Esophagus (tissue), 2 donors: Measurements from ENCODE around the gene FBXL22. TPM values are rescaled to one million over a fixed set of nuclear protein-coding genes. Genes with fewer than 3 reads are reported as not detected.

Source experiments
- H3K27ac ChIP-seq, 2 donors: one replicate each; pipeline ENCODE4 v1.5.1; 2013; ENCODE audit warnings: low read depth in 2 of 2, mild to moderate bottlenecking in 2 of 2, inconsistent platforms in 1 of 2, low read length in 1 of 2, moderate library complexity in 1 of 2
- H3K27me3 ChIP-seq, 2 donors: one replicate each; pipeline ENCODE4 v1.6.1; 2013; ENCODE audit warnings: low read length in 2 of 2, control low read depth in 1 of 2, mild to moderate bottlenecking in 1 of 2; ENCODE audit not compliant: insufficient read depth in 2 of 2, control insufficient read depth in 1 of 2
- H3K36me3 ChIP-seq, 2 donors: one replicate each; pipeline ENCODE4 v1.6.1; 2013; ENCODE audit warnings: low read length in 1 of 2; ENCODE audit not compliant: control insufficient read depth in 2 of 2, insufficient read depth in 2 of 2
- H3K4me1 ChIP-seq, 2 donors: one replicate each; pipeline ENCODE4 v1.6.1; 2013; ENCODE audit warnings: low read length in 1 of 2; ENCODE audit not compliant: control insufficient read depth in 2 of 2, insufficient read depth in 2 of 2
- H3K4me3 ChIP-seq, 2 donors: one replicate each; pipeline ENCODE4 v1.5.1; 2013; ENCODE audit warnings: low read length in 2 of 2, mild to moderate bottlenecking in 2 of 2, low read depth in 1 of 2, moderate library complexity in 1 of 2
- H3K9me3 ChIP-seq, 2 donors: one replicate each; pipeline ENCODE4 v1.6.1; 2013; ENCODE audit warnings: mild to moderate bottlenecking in 2 of 2, low read depth in 1 of 2, low read length in 1 of 2, moderate library complexity in 1 of 2; ENCODE audit not compliant: control insufficient read depth in 2 of 2, insufficient read depth in 1 of 2
- WGBS, 2 donors: extraction: QIAGEN DNeasy Blood & Tissue Kit; methylation state at CpG; one replicate each; pipeline ENCODE4 v1.1.7; 2013; 5-methylcytosine and 5-hydroxymethylcytosine counted together
- polyA plus RNA-seq, 2 donors: library from polyadenylated mRNA; stranded (reverse); fragments of 200-250 nt; gene quantifications; one replicate each; pipeline ENCODE4 v1.2.3, GENCODE V29; 2013
- donor health status: healthy with polysubstance abuse.
- donor health status: Bipolar disorder and iron deficiency.

The FBXL22 gene
- polyA plus RNA-seq, 2 donors, result 2.8 to 4.5 TPM

GRCh38 chr15:63600001-63600615 lies 2.9 kb downstream of the FBXL22 start:
- H3K9me3 ChIP-seq, result no peaks in the 10 kb centered on the region
- no peaks in the 10 kb centered on the region for H3K36me3 ChIP-seq
- peak overlapping the region; percentile 84 to 92 for H3K27ac ChIP-seq
- peaks cover 0 to 4% of the 10 kb centered on the region in 2 donors for H3K4me1 ChIP-seq
- no peaks in the 10 kb centered on the region for H3K27me3 ChIP-seq
- peak overlapping the region; percentile 69 to 73 for H3K4me3 ChIP-seq
- WGBS, 2 donors, result 9 to 10% methylated on average over 26 of the region's 26 CpGs

- H3K36me3 ChIP-seq, result no peaks in the 10 kb centered on the region
Observed at GRCh38 chr15:63600616-63601025, 3.4 kb downstream of the FBXL22 start.

GRCh38 chr15:63601026-63601703 lies 4.0 kb downstream of the FBXL22 start:
- H3K27ac ChIP-seq, result peak overlapping the region; percentile 80 to 88
- peak overlapping the region; percentile 69 to 73 for H3K4me3 ChIP-seq
- peaks cover 0 to 2% of the 10 kb centered on the region in 2 donors for H3K4me1 ChIP-seq
- WGBS, 2 donors, result 0 to 1% methylated on average over 61 to 63 of the region's 63 CpGs
- no peaks in the 10 kb centered on the region for H3K36me3 ChIP-seq
- H3K27me3 ChIP-seq, result no peaks in the 10 kb centered on the region
- H3K9me3 ChIP-seq, result no peaks in the 10 kb centered on the region

More at GRCh38 chr15:63600616-63601025, 3.4 kb downstream of the FBXL22 start:
- peaks cover 0 to 2% of the 10 kb centered on the region in 2 donors for H3K4me1 ChIP-seq
- H3K27ac ChIP-seq, result peak overlapping the region; percentile 84 to 92
- H3K9me3 ChIP-seq, result no peaks in the 10 kb centered on the region
- 1% methylated on average over 49 to 60 of the region's 60 CpGs for WGBS, 2 donors
- H3K27me3 ChIP-seq, result no peaks in the 10 kb centered on the region
- peak overlapping the region; percentile 69 to 73 for H3K4me3 ChIP-seq

- WGBS, 2 donors, result 28 to 30% methylated on average over 9 of the region's 9 CpGs
- no peaks in the 10 kb centered on the region for H3K36me3 ChIP-seq
- peaks cover 0 to 2% of the 10 kb centered on the region in 2 donors for H3K4me1 ChIP-seq
- H3K4me3 ChIP-seq, result peak overlapping the region; percentile 69 to 73
- no peaks in the 10 kb centered on the region for H3K27me3 ChIP-seq
- H3K27ac ChIP-seq, result peak overlapping the region; percentile 80 to 88
- no peaks in the 10 kb centered on the region for H3K9me3 ChIP-seq
Observed at GRCh38 chr15:63601704-63602185, 4.6 kb downstream of the FBXL22 start.

GRCh38 chr15:63602595-63602994 lies 5.4 kb downstream of the FBXL22 start:
- peaks cover 0 to 2% of the 10 kb centered on the region in 2 donors for H3K4me1 ChIP-seq
- no peaks in the 10 kb centered on the region for H3K27me3 ChIP-seq
- 80 to 85% methylated on average over 3 of the region's 3 CpGs for whole genome bisulfite sequencing, 2 donors

GRCh38 chr15:63603516-63603915 lies 6.3 kb downstream of the FBXL22 start:
- H3K36me3 ChIP-seq, result peaks cover 0 to 7% of the 10 kb centered on the region in 2 donors
- H3K9me3 ChIP-seq, result no peaks in the 10 kb centered on the region
- H3K4me1 ChIP-seq, result peaks cover 0 to 2% of the 10 kb centered on the region in 2 donors
- H3K27ac ChIP-seq, result no peak overlapping the region
- WGBS, 2 donors, result 78 to 86% methylated on average over 4 of the region's 4 CpGs
- H3K4me3 ChIP-seq, result no peak overlapping the region
- no peaks in the 10 kb centered on the region for H3K27me3 ChIP-seq

More at GRCh38 chr15:63602595-63602994, 5.4 kb downstream of the FBXL22 start:
- Histone ChIP-seq H3K36me3 (peaks cover 0 to under 1% of the 10 kb centered on the region in 2 donors), H3K4me3 (no peak overlapping the region), H3K27ac (no peak overlapping the region), H3K9me3 (no peaks in the 10 kb centered on the region)

GRCh38 chr15:63604281-63604680 lies 7.1 kb downstream of the FBXL22 start:
- WGBS, 2 donors, result 92 to 95% methylated on average over 2 of the region's 2 CpGs
- Histone ChIP-seq H3K9me3 (no peaks in the 10 kb centered on the region), H3K27ac (no peak overlapping the region), H3K4me1 (peaks cover 0 to 2% of the 10 kb centered on the region in 2 donors), H3K4me3 (no peak overlapping the region), H3K36me3 (peaks cover 0 to 11% of the 10 kb centered on the region in 2 donors), H3K27me3 (no peaks in the 10 kb centered on the region)

GRCh38 chr15:63605036-63605435 lies 7.8 kb downstream of the FBXL22 start:
- peaks cover 0 to 2% of the 10 kb centered on the region in 2 donors for H3K4me1 ChIP-seq
- no peak overlapping the region for H3K27ac ChIP-seq
- no peaks in the 10 kb centered on the region for H3K9me3 ChIP-seq
- H3K27me3 ChIP-seq, result no peaks in the 10 kb centered on the region
- 61 to 71% methylated on average over 3 of the region's 3 CpGs for WGBS, 2 donors
- no peak overlapping the region for H3K4me3 ChIP-seq
- H3K36me3 ChIP-seq, result peaks cover 0 to 14% of the 10 kb centered on the region in 2 donors

- H3K27me3 ChIP-seq, result no peaks in the 10 kb centered on the region
- no peaks in the 10 kb centered on the region for H3K9me3 ChIP-seq
- H3K36me3 ChIP-seq, result peaks cover 0 to 14% of the 10 kb centered on the region in 2 donors
- no peak overlapping the region for H3K27ac ChIP-seq
- H3K4me1 ChIP-seq, result peaks cover 0 to 2% of the 10 kb centered on the region in 2 donors
- 63 to 68% methylated on average over 7 of the region's 7 CpGs for WGBS, 2 donors
- no peak overlapping the region for H3K4me3 ChIP-seq
Observed at GRCh38 chr15:63605816-63606215, 8.6 kb downstream of the FBXL22 start.
